ENCODE measurements around the gene MYADML2.

The MYADML2 gene

GRCh38 chr17:81931557-81932332, 15.3 kb downstream of the MYADML2 start:
- Histone ChIP-seq H3K9me3 (no peaks in the 10 kb centered on the region), H3K36me3 (no peaks in the 10 kb centered on the region), H3K27me3 (peaks cover 90% of the 10 kb centered on the region), H3K4me3 (ENCODE audit: low read depth in 1 of 2, low read length in 1 of 2) (no peak overlapping the region), H3K4me1 (ENCODE audit: control insufficient read depth in 1 of 2, insufficient read depth in 1 of 2, low read depth in 1 of 2, low read length in 1 of 2) (peaks cover 26 to 29% of the 10 kb centered on the region in 2 experiments), H3K27ac (no peak overlapping the region)
- no peak for TF ChIP-seq CTCF (IDR thresholded peaks at IDR 0.05)

GRCh38 chr17:81931189-81931556, 15.9 kb downstream of the MYADML2 start:
- no peak overlapping the region for H3K4me3 ChIP-seq (ENCODE audit: low read depth in 1 of 2, low read length in 1 of 2)
- H3K36me3 ChIP-seq, result no peaks in the 10 kb centered on the region
- H3K4me1 ChIP-seq (ENCODE audit: control insufficient read depth in 1 of 2, insufficient read depth in 1 of 2, low read depth in 1 of 2, low read length in 1 of 2), result peaks cover 28 to 31% of the 10 kb centered on the region in 2 experiments
- no peaks in the 10 kb centered on the region for H3K9me3 ChIP-seq
- peaks cover 84% of the 10 kb centered on the region for H3K27me3 ChIP-seq
- H3K27ac ChIP-seq, result no peak overlapping the region
- TF ChIP-seq CTCF (IDR thresholded peaks at IDR 0.05), result no peak

GRCh38 chr17:81930142-81931125, 16.6 kb downstream of the MYADML2 start:
- Histone ChIP-seq H3K4me1 (ENCODE audit: control insufficient read depth in 1 of 2, insufficient read depth in 1 of 2, low read depth in 1 of 2, low read length in 1 of 2) (peaks cover 36 to 38% of the 10 kb centered on the region in 2 experiments), H3K4me3 (ENCODE audit: low read depth in 1 of 2, low read length in 1 of 2) (no peak overlapping the region), H3K27me3 (peaks cover 76% of the 10 kb centered on the region), H3K36me3 (no peaks in the 10 kb centered on the region), H3K9me3 (no peaks in the 10 kb centered on the region), H3K27ac (no peak overlapping the region)
- no peak for TF ChIP-seq CTCF (IDR thresholded peaks at IDR 0.05)

GRCh38 chr17:81929253-81930141, 17.5 kb downstream of the MYADML2 start:
- no peaks in the 10 kb centered on the region for H3K36me3 ChIP-seq
- TF ChIP-seq CTCF (IDR thresholded peaks at IDR 0.05), result no peak
- H3K4me3 ChIP-seq (ENCODE audit: low read depth in 1 of 2, low read length in 1 of 2), result no peak overlapping the region
- H3K4me1 ChIP-seq (ENCODE audit: control insufficient read depth in 1 of 2, insufficient read depth in 1 of 2, low read depth in 1 of 2, low read length in 1 of 2), result peaks cover 44 to 45% of the 10 kb centered on the region in 2 experiments
- H3K27ac ChIP-seq, result no peak overlapping the region
- H3K9me3 ChIP-seq, result no peaks in the 10 kb centered on the region
- H3K27me3 ChIP-seq, result peaks cover 67% of the 10 kb centered on the region
